Stomach (tissue), 4 donors: ENCODE measurements around the gene SAMM50.

Experiments used
- CTCF ChIP-seq, 7 experiments: fragments of 450-650 bp in 4 of 7; fragments of 200-600 bp in 3 of 7; sonication (generic) in 3 of 7; IDR thresholded peaks; one replicate each; pipeline ENCODE4 v1.5.1; 2016 to 2019; ENCODE audit warnings: antibody characterized with exemption in 7 of 7, control low read depth in 2 of 7, mild to moderate bottlenecking in 1 of 7
- EP300 ChIP-seq: sonication (generic); formaldehyde crosslinking; IDR thresholded peaks from one replicate; pipeline ENCODE4 v1.6.1; 2017; ENCODE audit warnings: antibody characterized with exemption
- POLR2AphosphoS5 ChIP-seq, 3 donors: sonication (generic); formaldehyde crosslinking; IDR thresholded peaks; one replicate each; pipeline ENCODE4 v1.6.1; 2016; ENCODE audit warnings: antibody characterized with exemption in 3 of 3

DNA sequence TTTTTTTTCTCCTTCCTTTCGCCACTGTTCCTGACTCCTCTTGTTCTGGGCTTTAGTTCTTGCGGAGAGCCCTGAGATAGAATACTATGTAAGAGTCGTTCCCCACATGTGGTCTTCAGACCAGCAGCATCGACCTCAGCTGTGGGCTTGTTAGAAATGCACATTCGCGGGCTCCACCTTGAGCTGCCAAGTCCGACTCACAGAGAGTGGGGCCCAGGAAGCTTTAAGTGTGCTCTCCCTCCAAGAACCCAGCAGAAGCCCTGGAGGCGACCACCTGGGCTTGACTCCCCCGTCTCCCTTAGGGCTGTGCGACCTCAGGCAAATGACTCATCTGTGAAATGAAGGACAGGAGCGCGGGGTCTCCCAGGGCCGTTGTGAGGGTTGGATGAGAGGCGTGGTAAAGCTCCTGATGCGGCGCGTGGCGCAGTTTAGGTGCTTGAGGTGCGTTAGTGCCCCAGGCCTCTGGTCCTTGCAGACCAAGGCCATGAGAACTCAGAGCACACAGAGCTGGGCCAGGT, 18.8 kb downstream of the SAMM50 start:
- no peak for TF ChIP-seq CTCF (IDR thresholded peaks at IDR 0.05)
- TF ChIP-seq EP300, result no peak
- no peak for TF ChIP-seq POLR2AphosphoS5 (IDR thresholded peaks at IDR 0.05)
